HG02943 (cell line): ENCODE results near the gene FBXL4.

ENCODE experiments used
- ATAC-seq: cut with Tn5 transposase; IDR thresholded peaks from one replicate; pipeline ENCODE4 v1.9.1; 2021; ENCODE audit warnings: mild to moderate bottlenecking, low read depth, moderate library complexity; ENCODE audit not compliant: unreplicated experiment

FBXL4 gene

DNA sequence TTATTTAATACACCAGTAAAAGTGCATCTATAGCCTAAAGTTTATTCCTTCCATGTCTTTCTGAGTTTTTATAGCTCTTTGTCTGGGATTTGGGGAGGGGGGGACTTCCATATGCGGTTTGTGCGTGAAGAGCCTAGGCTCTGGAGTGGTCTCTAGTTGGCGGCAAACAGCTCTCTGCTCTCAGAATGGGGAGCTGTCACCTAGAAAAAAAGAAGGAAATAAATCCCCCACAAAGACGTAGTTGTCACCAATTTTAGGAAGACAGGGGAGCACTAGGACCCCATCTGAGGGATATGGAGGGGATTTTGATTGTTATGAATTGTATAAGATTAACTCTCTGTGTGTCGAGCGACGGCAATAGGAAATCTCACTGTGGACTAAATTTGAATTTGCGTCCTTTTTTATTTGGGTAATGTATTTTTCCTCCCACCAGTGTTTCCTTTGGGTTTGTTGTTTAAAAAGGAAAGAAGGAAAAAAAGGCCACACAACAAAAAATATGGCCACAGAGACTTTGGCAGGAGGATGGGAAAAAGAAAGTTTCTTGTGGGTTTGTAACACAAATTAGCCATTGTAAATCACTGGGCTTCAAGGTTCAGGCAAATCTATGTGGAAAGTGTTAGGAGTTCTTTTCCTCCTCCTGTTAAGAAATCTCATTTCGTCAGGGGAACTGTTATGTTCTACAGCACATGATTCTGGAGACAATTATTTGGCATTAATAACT lies 106.0 kb downstream of the FBXL4 start:
- ATAC-seq, result no peak

GRCh38 chr6:98840996-98841513 lies 106.7 kb downstream of the FBXL4 start:
- no peak for ATAC-seq

DNA sequence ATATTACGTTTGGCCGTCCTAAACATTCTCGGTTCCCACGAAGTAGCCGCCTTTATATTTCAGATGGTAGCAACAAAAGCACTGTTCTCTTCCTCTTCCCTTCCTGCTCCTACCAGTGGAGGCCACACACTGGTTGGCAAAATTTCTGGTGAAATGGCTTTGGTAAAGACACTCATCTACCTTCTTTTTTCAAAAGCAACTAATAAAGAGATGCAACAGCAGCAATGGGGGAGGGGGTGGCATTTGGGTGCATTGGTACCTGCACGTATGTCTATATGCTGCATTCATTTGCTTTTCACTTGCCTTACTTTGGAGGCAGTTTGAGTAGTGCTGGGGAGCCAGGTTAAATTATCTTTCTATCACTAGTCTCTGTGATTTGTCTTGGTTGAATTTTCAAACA lies 107.4 kb downstream of the FBXL4 start:
- ATAC-seq, result no peak

DNA sequence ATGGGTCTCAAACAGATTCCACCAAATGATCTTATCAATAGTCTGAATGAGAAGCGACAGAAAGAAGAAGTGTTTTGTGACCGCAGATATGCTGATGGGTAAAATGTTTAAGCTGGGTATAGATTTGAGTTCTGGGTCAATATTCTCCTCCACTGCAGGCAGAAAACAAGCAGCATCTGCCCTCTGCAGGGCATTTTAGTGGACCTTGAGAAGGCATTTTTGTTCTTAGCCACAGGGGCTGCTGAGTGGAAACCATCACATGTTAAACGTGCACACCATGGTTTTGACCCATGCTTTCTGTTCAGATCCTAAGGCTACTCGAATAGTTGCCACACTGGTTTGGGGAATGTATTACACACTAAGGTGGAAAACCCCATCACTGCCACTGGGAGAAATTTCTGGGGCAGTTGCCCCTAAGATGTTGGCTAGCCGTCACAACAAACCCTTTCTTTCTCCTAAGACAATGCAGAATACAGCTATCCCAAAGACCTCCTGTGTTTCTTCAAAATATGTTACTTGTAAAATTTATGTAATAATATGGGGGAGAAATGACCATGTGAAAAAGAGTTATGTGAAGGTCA lies 107.9 kb downstream of the FBXL4 start:
- no peak for ATAC-seq

DNA sequence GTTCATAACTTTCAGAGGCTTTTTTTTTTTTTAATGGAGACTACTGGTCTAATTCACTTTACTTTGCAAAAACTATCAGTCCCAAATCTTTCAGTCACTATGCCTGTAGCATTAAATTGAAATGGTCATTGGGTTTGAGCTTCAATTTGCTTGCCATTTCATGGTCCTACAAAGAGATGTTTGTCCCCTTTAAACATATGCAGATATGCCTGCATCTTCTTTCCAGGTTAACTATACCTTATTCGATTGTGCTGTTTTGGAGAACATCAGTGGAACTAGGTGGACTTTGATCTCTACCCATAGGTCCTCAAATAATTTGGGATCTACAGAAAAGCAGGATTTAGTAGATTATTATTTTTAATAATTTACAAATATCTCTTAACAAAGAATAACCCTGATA lies 108.8 kb downstream of the FBXL4 start:
- ATAC-seq, result no peak

- no peak for ATAC-seq
These were observed 109.7 kb downstream of the FBXL4 start for GRCh38 chr6:98838032-98838431.

GRCh38 chr6:98836962-98837944 lies 110.5 kb downstream of the FBXL4 start:
- no peak for ATAC-seq

- no peak for ATAC-seq
These were observed 111.5 kb downstream of the FBXL4 start for GRCh38 chr6:98836025-98836961.

- no peak for ATAC-seq
These were observed 112.4 kb downstream of the FBXL4 start for GRCh38 chr6:98835149-98836024.

DNA sequence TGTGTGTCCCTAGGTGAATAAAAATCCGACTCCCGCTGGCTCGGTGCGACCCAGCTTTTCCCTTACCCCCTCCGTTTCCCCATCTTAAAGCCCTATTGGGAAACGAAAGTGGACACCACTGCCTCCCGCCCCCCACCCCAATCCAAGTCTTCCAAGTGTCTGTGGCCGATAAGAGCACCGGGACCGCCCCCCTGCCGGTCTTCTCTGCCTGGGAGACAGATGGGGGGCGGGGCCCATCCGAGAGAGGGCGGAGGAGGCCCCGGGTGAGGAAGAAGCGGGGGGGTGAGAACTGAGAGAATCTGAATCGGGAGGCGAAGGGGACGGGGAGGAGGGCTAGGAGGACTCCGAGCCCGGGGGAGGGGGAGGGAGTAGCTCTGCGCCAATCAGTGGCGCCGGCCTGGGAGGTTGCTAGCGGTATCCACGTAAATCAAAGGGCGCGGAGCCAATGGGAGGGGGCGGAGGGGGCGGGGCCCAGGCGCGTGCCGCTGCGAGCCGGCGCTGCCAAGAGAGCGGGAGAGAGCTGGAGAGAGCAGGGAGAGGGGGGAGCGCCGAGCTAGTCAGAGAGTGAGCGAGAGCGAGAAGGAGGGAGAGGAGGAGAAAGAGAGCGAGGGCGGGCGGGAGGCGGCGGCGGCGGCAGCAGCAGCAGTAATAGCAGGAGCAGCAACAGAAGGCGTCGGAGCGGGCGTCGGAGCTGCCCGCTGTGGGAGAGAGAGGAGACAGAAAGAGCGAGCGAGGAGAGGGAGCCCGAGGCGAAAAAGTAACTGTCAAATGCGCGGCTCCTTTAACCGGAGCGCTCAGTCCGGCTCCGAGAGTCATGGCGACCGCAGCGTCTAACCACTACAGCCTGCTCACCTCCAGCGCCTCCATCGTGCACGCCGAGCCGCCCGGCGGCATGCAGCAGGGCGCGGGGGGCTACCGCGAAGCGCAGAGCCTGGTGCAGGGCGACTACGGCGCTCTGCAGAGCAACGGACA lies 113.4 kb downstream of the FBXL4 start, which contains the start of gene POU3F2:
TSS of gene POU3F2 (plus strand) at position 515 of the 972 bp plus-strand sequence. CDS start at position 815, 300 bp downstream.
- peak; percentile 67 for ATAC-seq

DNA sequence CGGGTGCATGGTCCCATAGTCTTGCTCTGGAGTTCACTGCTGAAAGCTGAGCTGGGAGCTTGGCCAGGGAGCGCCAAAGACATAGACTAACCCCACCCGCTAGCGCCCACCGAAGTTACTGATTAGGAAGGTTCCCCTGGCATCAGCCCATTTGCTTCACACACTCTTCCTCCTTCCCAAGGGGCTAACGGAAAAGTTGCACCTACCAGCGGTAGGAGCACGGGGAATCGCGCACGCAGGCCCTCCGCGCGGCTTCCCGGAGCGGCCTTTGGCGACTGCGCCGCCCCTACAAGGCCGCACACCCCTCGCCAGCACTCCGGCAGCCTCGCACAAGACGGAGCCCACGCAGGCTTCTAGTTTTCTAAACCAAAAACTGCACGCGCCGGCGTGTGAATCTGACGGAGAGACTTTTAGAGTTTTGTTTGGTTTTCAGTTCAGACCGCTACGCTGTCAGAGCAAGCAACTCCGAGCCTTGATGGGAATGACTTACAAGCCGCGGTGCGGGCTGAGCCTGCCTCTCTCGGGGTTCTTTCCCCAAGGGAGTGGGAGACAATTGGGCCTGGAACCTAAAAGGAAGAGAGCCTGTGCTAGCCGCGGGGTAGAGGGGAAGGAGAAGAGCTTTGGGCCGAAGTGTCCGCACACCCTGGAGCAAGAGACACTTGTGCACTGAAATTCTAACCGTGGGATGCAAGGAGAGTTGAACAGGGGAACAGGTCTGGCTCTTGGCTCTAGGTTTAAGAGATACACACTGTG lies 114.3 kb downstream of the FBXL4 start:
- no peak for ATAC-seq

GRCh38 chr6:98833057-98833306 lies 114.8 kb downstream of the FBXL4 start:
- ATAC-seq, result no peak

- ATAC-seq, result no peak
These were observed 115.3 kb downstream of the FBXL4 start for GRCh38 chr6:98832284-98833056.

DNA sequence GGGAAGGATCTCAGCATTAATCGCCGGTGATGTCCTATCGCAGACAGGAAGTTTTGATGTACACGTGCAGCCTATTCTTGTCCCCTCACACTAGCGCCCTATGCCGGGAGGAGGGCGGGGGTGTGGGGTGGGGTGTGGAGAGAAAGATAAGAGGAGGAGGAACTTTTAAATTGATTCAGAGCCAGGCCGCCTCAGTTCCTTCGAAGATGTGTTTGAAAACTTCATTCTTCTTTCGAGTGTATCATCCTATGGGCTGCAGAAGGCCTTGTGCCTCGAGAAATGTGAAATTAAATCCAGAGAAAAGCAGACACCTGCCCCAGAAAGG lies 115.8 kb downstream of the FBXL4 start:
- no peak for ATAC-seq

DNA sequence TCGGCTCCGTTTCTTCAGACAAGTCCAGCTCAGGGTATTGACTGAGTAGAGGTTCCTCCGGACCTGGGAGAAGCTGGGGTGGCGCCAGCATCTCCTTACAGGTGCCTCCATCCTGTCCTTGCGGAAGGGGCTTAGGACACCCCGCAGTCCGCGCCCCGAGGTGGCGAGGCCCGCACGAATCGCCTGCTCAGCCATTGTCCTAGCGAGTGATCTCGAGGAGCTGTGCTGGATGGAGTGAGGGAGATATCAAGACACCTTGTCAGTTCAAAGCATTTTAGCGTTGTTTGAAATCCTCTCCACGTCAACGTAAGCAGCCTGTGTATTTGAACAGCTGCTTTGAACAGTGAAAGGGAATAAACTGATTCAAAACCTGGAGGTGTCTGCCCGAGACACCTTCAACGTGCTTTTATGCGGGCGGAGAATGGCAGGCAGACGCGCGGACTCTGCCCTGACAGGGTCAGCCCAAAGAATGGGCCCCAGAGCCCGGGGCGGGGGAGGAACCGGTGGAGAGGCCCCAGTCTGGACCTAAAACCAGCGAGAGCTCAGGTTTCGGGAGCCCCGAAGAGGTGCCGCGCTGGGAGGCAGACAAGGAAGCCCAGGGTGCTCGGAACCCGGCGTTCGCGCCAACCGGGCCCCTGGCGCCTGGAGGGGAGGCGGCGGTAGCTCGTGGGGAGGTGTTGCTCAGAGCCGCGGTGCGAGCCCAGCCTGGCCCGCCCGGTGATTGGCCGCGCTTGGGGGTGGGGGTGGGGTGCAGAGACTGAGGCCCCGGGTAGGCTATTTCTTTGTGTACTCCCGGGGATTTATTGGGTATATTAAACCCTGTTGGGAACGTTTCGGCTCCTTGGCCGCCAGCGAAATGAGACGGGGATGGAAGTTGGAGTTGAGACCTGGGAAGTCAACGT lies 116.4 kb downstream of the FBXL4 start:
- no peak for ATAC-seq

DNA sequence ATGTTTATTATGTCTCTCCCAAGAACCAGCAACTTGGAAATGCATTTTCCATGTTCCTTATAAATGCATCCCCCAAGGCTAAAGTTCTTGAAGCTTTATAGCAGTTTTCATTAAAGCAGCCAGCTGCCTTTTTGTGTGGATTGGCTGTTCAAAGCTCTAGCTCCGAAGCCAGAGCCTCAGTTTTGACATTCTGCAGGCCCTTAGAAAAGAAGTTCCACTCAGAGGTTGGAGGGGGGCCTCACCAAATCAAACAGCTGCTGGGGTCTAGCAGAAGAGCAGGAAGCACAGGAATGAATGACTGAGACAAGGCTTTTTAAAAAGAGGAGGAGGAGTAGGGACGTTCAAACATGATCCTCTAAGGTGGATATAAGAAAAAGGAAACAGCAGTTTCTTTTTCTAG lies 117.6 kb downstream of the FBXL4 start:
- no peak for ATAC-seq
